Head of caudate nucleus (tissue), 42 donors: ENCODE measurements around the gene SOX11.
A peak's percentile ranks its signal among the peaks of the same experiment; 100 is the strongest.

ENCODE experiments used
- DNase-seq, 42 donors: peaks; one replicate each; pipeline versions ENCODE4 v3.0.0 to v3.0.0-alpha.2; 2020 to 2021; ENCODE audit warnings: mixed read lengths in 7 of 42
- intact Hi-C: fragments of 100-400 bp; cut with DNase I; formaldehyde crosslinking; loops from one replicate; pipeline ENCODE4 v1.15.0; 2022

SOX11 gene

DNA sequence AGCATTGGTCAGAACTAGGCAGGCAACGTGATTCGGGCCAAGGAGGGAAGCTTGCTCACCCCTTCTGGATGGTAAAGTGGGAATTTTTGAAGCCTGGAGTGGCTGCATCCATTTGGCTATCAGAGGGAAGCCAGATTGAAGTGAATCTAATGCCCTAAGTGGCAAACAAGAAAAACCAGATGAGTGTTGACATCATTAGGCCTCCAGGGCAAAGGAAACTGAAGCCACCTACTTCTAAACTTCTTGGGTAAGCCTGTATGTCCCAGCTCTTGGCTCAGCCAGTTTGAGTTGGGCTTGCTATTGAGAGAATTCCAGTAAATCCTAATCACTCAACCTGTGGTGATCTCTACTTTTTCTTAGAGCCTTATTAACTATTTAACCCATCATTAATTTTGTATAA is 20.9 kb downstream of the SOX11 start:
- no peak for DNase-seq
- intact Hi-C loops = no loop called here

DNA sequence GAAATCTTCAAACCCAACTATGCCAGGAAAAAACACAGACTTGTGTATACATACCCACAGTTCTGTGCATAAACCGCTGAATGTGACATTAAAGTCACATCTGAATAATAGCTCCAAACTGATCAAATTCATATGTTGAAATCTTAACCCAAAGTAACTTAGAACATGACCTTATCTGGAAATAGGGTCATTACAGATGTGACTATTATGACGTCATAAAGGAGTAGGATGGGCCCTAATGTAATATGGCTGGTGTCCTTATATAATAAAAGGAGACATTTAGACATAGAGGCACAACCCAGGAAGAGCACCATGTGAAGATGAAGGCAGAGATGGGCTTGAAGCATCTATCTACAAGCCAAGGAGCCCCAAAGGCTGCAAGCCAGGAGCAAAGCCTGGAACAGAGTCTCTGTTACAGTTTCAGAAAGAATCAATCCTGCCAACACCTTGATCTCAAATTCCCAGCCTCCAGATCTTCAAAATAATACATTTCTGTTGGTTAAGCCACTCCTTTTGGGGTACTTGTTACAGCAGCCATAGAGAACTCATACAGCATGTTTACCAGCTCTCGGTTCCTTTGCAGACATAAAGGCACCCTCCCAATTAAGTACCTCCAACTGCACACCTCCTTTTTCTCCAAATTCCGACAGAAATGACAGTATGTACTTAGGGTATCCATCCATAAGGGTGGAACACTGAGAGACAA is 27.6 kb downstream of the SOX11 start:
- intact Hi-C loops = no loop called here
- DNase-seq = no peak

DNA sequence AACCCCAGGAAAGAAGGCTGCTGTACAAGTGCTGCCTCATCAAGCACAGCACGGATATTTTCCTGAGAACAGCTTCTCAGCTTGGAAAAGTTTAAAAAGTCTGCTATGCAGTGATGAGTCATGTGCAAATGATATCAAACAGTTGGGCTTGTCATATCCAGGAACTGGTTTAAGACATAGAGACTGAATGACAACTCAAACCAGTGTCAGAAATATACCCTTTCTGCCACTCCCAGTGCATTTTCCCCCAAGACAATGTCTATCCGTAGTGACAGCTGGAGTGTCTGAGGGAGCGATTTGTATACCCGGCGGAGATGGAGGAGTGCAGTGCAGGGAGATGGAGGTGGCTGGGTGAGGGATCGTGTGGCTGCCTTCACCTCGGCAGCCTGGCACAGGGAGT is 28.2 kb downstream of the SOX11 start:
- intact Hi-C loops = no loop called here
- peak in 21 of 42 donors; percentile 4 to 68 (median 28) for DNase-seq

DNA sequence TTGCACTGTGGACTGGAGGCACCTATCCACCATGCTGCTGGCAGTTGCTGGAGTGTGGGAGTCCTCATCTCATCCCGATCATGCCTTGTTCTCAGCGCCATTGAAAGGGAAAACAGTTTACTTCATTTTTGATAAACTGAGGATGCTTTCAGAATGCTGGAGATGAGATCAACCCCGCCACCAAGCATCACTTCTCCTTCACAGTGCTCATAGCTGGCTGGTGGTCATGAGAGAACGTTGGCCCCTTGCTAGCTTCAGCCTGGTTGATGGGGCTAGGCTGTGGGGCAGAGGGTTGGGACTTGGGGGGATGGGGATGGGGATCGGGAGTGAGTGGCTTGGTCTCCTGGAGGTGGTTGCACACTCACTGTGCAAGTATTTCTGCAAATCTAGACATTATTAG is 30.1 kb downstream of the SOX11 start:
- intact Hi-C loops = no loop called here
- DNase-seq = no peak

DNA sequence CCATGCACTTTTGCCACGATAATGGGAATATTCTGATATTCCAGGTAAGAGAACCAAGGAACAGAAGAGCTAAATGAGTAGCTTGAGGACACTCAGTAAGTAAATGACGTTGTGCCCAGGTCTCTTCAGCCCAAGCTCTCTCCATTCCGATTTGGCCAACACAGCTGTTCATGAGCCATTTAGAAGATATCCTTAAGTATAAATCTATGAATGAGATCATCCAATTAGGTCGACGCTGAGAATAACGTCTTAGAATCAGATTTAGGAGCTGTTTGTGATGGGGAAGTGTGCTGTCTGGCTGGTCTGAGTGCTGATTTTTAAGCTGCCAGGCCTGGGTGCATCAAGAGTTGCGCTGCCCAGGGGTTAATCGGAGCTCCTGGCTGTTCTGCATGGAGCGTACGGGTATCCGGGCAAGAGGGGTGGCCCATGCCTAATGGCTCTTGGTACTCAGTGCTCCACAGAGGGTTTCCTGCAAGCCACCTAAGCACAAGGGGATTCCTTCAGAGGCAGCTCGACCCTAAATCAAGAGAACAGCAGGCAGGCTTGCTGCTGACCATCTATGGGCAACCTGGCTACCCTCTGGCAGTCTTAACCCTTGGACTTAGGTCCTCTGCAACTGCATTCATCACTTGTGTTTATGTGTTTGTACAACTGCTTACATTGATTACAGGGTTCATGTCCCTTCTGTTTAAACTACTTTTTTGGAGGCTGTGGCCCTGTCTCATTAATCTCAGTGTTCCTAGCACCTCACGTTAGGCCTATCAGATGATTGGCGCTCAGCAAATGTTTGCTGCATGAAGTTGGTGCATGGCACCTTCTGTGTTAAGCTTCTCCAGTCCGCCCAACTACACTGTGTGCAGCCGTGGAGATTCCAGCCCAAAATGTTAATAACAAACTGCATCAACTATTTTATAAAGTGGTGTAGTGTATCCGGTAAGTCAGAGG is 31.9 kb downstream of the SOX11 start:
- intact Hi-C loops = no loop called here
- no peak for DNase-seq

DNA sequence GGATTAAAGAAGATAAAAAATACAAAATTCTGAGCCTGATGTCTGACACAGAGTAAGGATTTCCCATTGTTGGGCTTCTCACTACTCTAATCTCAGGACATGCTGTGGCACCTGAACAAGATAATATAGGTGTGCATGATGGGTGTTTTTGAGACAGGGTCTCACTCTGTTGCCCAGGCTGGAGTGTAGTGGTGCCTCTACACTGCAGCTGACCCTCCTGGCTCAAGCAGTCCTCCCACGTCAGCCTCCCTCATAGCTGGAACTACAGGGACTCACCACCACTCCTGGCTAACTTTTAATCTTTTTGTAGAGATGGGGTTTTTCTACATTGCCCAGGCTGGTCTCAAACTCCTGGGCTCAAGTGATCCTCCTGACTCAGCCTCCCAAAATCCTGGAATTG is 32.9 kb downstream of the SOX11 start:
- no peak for DNase-seq
- intact Hi-C loops = no loop called here

DNA sequence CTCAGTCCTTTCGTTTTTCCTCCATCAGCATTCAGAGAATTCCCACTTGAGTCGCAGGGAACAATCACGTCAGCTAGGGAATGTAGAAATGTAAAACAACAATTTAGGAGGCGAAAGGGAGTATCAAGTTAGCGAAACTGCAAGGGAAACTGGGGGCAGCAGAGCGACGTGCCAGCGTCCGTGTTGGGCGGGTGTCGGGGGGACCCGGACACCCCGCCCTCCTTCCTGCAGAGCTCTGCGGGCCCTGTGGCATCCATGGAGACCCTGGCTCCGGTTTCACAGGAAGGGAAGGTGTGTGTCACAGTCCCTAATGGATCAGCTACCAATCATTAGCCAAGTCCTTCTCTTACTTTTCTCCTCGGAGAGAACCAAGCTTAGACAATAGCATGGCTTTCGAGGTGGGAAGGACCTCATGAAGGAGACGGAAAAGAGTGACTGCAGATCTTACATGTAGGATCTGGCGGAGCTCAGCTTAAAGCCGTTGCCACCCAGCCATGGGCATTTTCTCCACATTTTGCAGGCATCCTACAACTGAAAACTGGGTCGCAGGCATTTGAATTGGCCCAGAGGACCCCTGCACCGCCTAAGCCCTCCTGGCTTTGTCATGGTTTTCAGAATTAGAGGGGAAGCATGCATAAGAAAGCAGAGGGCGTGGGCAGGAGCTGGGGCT is 33.7 kb downstream of the SOX11 start:
- DNase-seq = peak in 8 of 42 donors; percentile 8 to 43 (median 17)
- intact Hi-C loops = no loop called here

DNA sequence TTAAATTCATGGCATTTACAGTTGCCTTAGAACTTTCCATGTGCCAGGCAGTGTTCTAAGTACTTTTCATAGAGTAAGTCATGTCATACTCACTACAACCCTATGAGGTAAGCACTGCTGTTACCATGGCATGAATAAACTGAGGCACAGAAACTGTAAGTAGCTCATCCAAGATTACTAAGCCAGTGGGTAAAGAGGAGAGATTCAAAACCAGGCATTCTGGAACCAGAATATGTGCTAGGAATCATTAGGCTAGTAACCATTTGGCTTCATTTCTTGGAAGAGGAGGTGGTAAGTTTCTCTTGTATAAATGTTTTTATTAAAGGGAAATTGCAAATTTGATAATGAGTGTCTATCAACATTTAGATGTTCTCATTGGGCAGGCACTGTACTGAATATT is 35.1 kb downstream of the SOX11 start:
- DNase-seq = no peak
- intact Hi-C loops = no loop called here

DNA sequence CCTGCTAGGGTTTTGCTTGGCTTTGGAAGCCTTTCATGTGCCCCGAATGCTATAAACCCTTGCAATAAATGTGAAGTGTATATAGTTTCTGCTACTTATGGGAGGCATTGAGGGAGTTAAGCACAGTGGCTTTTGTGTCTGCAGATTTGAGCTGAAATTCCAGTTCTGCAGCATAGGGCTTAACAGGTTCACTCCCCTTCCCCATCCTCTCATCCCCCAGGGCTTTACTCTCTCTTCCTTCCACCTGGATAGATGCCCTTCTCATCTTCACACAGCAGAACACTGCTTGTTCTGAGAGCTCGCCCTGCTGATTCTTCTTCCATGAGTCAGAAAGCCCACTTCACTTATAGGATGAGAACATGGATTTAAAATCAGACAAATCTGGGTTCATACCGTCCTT is 37.2 kb downstream of the SOX11 start:
- DNase-seq = no peak
- intact Hi-C loops = no loop called here

DNA sequence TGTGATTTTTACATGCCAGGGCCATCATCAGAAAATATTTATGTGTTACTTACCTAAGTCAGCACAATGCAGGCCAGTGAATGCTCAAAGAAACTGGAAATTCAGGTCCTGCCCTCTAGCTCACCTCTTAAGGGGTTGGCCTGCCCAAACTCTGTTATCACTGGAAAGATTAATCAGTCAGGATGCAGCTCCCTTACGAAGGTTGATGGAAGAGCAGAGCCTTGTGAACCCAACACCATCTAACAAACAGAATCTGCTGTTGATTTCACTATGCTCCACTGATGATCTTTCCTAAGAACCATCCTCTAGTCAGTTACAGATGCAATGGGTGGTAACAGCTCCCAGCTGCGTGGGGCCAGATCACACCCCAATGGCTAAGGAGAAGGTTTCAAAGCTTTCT is 38.2 kb downstream of the SOX11 start:
- intact Hi-C loops = no loop called here
- no peak for DNase-seq

DNA sequence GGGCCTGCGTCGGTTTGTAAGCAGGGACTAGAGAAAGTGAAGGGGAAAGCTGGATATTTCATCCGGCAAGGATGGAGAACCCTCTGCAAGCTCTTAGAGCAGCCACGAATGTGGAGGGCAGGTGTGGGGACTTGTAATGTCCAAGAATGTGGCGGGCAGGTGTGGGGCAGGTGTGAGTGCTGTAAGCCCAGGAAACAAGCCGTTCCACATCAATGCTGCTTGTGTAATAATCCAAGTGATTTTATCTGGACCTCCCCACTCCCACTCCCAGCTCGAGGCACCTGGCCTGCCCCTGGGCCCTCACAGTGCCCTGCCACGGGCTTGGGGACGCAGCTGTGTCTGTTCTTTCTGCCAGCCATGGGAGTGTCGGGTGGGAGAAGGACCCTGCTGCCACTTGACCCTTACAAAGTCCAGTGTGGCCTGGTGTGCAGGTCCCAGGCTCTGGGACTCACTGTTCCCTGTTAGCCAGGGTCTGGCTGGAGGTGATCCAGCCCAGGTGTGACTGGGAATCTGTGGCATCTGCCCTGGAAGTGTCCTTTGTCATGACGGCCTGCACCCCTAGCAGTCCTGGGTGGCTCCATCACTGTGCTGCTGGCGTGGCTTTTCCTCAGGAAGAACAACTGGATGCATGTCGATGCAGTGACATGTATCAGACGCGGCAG is 42.8 kb downstream of the SOX11 start:
- DNase-seq = no peak
- intact Hi-C loops = no loop called here

DNA sequence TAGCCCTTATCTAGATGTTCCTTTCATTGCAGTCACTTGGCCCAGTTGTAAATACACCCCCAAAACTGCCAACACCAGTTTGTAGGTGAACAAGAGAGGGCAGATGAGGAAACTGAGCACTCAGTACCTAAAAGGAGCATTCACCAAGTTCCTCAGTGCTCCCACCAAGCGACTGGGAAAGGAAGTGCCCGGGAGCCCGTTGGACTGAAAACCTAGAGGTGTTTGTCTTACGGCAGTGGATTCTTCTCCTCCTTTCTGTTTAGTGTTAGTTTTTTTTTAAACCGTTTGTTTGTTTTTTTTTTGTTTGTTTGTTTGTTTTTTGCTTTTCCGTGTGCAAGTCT is 43.3 kb downstream of the SOX11 start:
- intact Hi-C loops = no loop called here
- DNase-seq = no peak

DNA sequence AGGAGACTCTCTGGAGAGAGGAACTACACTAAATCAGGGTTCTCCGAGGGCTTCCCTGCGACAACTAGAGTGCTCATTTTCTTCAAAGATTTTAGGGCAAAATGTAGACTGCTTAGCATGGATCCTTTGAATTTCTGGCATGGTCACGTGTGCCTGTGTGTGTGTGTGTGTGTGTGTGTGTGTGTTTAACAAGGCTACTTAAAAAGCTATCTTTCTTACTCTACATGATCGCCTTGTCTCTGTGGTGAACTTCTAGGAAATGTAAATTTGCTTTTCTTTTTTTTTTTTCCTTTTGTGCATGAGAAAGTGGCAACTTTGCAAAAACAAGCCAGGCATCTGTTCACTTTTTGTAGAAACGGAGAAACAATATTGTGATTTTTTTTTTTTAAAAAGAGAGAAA is 43.9 kb downstream of the SOX11 start:
- intact Hi-C loops = no loop called here
- no peak for DNase-seq

DNA sequence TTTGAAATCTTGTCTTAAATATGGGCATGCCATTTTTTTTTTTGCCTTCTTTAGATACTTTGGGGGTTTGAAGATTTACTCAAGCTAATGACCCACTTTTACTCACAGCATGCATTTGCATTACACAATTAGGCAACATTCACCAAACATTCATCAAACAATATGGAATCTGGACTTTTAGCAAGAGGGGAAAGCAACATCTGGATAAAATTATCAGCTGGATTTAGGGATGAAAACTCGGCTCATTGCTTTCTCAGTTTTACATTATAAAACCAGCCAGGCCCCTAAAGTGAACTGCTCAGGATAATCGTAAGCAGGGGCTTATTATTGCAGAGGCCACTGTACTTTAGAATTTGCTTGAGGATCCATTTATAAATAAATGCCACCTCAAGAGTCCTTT is 44.7 kb downstream of the SOX11 start:
- DNase-seq = no peak
- intact Hi-C loops = no loop called here

DNA sequence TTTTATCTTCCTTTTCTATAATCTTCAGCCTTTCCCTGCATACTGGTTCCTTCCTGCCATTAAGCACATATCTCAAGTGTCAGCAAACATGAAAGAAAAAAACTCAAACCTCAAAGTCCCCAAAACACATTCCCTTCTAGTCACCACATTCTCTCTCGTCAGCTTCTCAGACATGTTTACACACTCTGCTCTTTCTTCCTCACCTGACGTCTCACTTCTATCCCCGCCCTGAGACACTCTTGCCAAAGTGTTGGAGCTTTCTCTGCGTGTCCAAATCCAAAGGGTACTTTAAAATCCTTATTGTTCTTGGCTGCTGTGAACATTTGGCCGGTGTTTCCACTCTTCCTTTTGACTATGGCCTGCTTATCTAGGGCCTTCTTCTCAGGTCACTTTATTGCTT is 47.9 kb downstream of the SOX11 start:
- intact Hi-C loops = no loop called here
- no peak for DNase-seq

DNA sequence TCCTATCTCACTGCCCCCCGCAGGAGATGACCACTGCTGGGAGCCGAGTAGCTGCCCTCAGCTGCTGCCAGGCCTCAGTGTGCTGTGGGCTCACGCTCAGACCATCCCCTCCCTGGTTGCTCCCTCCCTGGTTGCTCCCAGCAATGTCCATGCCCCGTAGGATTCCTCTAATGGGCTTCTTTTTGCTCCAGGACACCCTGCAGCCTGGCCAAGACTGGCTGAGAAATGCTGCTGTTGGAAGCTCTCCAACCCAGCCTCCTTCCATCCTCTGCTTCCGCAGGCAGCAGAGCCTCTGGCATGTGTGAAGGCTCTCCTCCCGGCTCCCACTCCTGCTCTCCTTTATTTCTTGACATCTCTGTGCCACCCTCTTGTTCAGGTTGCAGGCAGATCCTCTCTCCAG is 48.6 kb downstream of the SOX11 start:
- peak in 2 of 42 donors; percentile 23 to 25 for DNase-seq
- intact Hi-C loops = no loop called here

DNA sequence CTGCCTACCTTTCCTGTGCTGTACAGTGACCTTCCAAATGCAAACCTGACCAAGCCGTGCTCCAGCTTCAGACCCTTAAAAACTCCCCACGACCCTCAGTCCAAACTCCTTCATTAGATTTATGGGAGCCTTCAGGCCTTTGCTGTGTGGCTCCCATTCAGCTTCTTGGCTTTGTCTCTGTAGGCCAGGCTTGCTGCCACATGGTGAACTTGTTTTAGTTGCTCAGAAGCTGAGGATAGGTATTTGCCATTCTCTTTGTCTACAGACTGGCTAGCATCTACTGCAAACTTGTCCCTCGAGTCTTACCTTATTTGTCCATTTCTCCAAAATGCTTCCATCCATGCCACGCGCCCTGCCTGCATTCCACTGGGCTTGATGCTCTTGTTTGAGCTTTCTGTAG is 49.1 kb downstream of the SOX11 start:
- intact Hi-C loops = no loop called here
- DNase-seq = no peak

DNA sequence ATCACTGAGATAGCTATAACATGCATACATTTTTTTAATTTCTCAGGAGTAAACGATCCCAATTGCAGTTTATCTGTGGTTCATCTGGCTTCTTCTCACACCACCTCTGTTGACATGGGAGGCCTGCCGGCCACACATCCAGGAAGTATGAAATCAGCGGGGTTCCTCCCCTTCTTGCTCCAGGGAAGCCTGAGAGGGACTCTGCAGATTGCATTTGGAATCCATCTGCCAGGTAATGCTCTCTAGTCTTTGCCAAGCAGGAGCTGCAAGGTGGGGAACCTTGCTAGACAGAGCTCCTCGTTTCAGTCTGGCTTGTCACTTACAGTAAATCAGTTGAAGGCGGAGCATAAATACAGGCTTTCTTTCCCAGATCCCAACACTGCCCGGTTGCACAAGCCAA is 49.9 kb downstream of the SOX11 start:
- no peak for DNase-seq
- intact Hi-C loops = no loop called here

DNA sequence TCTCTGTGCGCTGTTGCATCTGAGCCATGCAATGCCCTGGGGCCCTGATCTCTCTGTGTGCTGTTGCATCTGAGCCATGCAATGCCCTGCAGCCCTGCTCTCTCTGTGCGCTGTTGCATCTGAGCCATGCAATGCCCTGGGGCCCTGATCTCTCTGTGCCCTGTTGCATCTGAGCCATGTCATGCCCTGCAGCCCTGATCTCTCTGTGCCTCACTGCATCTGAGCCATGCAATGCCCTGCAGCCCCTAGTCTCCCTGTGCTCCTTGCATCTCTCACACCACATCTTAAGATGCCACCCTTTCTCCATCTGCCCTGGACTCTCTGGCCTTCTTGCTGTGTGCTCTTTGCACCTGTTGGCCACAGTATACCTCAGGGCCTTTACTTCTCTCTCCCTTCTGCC is 56.2 kb downstream of the SOX11 start:
- intact Hi-C loops = no loop called here

DNA sequence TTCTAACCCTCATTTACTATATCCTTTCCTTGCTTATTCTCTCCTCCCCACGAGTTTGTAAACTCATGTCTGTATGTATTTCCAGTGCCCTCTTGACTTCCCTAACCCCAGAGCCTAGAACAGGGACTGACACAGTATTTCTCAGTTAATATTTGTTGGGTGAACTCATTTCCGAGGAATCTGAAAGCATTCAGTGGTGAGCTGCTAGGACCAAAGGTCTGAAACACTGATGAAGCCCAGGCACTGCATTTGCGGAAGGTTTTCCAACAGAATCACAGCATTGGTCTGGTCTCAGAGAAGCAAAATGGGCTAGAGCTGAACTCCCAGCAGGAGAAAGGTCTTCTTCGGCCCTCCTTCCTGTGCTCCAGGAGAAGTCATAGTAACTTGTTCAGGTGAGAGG is 56.8 kb downstream of the SOX11 start:
- DNase-seq = no peak
- intact Hi-C loops = no loop called here

More for the DNA sequence above, 56.2 kb downstream of the SOX11 start:
- DNase-seq = no peak
